ENCODE data around the gene TFF3. TPM values are rescaled to one million over a fixed set of nuclear protein-coding genes. Genes with fewer than 3 reads are reported as not detected.

TFF3 gene
- total and polyA plus RNA-seq, 9 donors = 1.1 to 17.0 (median 2.9) TPM

GRCh38 chr21:42313501-42313969, 1.7 kb downstream of the TFF3 start:
- Histone ChIP-seq H3K4me3 (ENCODE audit: low read length) (no peak overlapping the region), H3K27ac (ENCODE audit: low read length) (no peak overlapping the region), H3K9me3 (replicated peaks; ENCODE audit: control insufficient read depth, low read depth, low read length) (no peaks in the 10 kb centered on the region), H3K4me1 (ENCODE audit: control insufficient read depth, insufficient read depth, low read length) (peaks cover 59% of the 10 kb centered on the region), H3K27me3 (ENCODE audit: control insufficient read depth, insufficient read depth, low read length) (peaks cover 8% of the 10 kb centered on the region), H3K36me3 (ENCODE audit: control insufficient read depth, insufficient read depth, low read length) (no peaks in the 10 kb centered on the region)
- peak; percentile 64 for DNase-seq
- WGBS (ENCODE audit: insufficient coverage) = 49% methylated on average over 7 of the region's 13 CpGs

- no peaks in the 10 kb centered on the region for H3K9me3 ChIP-seq (replicated peaks; ENCODE audit: control insufficient read depth, low read depth, low read length)
- DNase-seq = no peak
- peaks cover 59% of the 10 kb centered on the region for H3K4me1 ChIP-seq (ENCODE audit: control insufficient read depth, insufficient read depth, low read length)
- H3K27ac ChIP-seq (ENCODE audit: low read length) = no peak overlapping the region
- 83% methylated on average over 15 of the region's 16 CpGs for whole genome bisulfite sequencing (ENCODE audit: insufficient coverage)
- no peaks in the 10 kb centered on the region for H3K36me3 ChIP-seq (ENCODE audit: control insufficient read depth, insufficient read depth, low read length)
- H3K27me3 ChIP-seq (ENCODE audit: control insufficient read depth, insufficient read depth, low read length) = peaks cover 8% of the 10 kb centered on the region
- H3K4me3 ChIP-seq (ENCODE audit: low read length) = no peak overlapping the region
Measured at GRCh38 chr21:42312626-42313104, 2.5 kb downstream of the TFF3 start.

DNA sequence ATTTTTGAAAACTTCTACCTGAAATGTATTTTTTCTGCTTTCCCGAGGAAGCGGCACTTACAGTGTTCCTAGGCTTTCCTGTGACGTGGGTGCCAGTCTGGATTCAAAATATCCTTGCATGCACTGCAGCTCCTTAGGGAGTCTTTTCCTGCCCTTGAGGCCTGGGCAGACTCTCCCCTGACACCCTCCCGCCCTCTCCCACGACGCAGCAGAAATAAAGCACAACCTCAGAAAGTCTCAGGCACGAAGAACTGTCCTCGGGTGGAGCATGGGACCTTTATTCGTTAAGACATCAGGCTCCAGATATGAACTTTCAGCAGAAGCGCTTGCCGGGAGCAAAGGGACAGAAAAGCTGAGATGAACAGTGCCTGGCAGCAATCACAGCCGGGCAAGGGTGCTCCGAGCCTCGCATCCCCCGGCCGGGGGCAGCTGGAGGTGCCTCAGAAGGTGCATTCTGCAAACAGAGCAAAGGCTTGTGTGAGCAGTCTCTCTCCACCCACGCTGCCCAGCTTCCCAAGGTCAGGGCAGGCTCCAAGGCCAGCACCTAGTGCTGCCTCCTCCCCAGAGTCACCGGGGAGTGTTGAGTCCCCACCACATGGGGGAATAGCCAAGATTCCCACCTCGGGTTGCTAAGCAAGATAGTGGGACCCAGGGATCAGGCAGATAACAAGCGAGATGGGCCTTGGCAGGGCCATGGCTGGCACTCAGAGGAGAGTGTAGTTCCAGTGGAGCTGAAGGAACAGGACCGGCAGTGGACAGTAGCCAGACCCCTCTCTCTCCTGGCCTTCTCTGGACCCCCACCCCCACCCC, 3.2 kb downstream of the TFF3 start:
- H3K9me3 ChIP-seq (replicated peaks; ENCODE audit: control insufficient read depth, low read depth, low read length) = no peaks in the 10 kb centered on the region
- H3K4me1 ChIP-seq (ENCODE audit: control insufficient read depth, insufficient read depth, low read length) = peaks cover 57% of the 10 kb centered on the region
- 80% methylated on average over 19 of the region's 21 CpGs for WGBS (ENCODE audit: insufficient coverage)
- no peak overlapping the region for H3K27ac ChIP-seq (ENCODE audit: low read length)
- no peaks in the 10 kb centered on the region for H3K36me3 ChIP-seq (ENCODE audit: control insufficient read depth, insufficient read depth, low read length)
- DNase-seq = no peak
- H3K27me3 ChIP-seq (ENCODE audit: control insufficient read depth, insufficient read depth, low read length) = peaks cover 8% of the 10 kb centered on the region
- no peak overlapping the region for H3K4me3 ChIP-seq (ENCODE audit: low read length)

DNA sequence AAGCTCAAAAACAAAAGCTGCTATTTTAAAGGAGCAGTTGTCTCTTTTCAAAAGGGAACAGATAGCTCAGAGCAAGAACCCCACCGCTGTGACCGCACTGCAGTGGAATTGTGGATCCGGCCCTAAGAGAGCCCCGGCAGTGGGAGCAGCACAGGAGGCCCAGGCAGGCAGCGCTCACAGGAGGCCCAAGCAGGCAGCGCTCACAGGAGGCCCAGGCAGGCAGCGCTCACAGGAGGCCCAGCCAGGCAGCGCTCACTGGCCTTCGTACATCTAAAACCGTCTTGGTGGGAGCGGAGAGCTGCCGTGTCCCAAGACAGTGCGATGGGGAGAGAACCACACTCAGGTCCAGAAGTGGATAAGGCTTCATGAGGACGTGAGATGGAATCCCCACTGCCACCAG, 4.0 kb downstream of the TFF3 start:
- DNase-seq = no peak
- H3K36me3 ChIP-seq (ENCODE audit: control insufficient read depth, insufficient read depth, low read length) = no peaks in the 10 kb centered on the region
- no peak overlapping the region for H3K4me3 ChIP-seq (ENCODE audit: low read length)
- peaks cover 9% of the 10 kb centered on the region for H3K27me3 ChIP-seq (ENCODE audit: control insufficient read depth, insufficient read depth, low read length)
- WGBS (ENCODE audit: insufficient coverage) = 75% methylated on average over 13 of the region's 14 CpGs
- peaks cover 61% of the 10 kb centered on the region for H3K4me1 ChIP-seq (ENCODE audit: control insufficient read depth, insufficient read depth, low read length)
- no peak overlapping the region for H3K27ac ChIP-seq (ENCODE audit: low read length)
- H3K9me3 ChIP-seq (replicated peaks; ENCODE audit: control insufficient read depth, low read depth, low read length) = no peaks in the 10 kb centered on the region

- DNase-seq = peak; percentile 64
- Histone ChIP-seq H3K4me3 (ENCODE audit: low read length) (no peak overlapping the region), H3K36me3 (ENCODE audit: control insufficient read depth, insufficient read depth, low read length) (no peaks in the 10 kb centered on the region), H3K27ac (ENCODE audit: low read length) (no peak overlapping the region), H3K27me3 (ENCODE audit: control insufficient read depth, insufficient read depth, low read length) (peaks cover 9% of the 10 kb centered on the region), H3K9me3 (replicated peaks; ENCODE audit: control insufficient read depth, low read depth, low read length) (no peaks in the 10 kb centered on the region), H3K4me1 (ENCODE audit: control insufficient read depth, insufficient read depth, low read length) (peaks cover 59% of the 10 kb centered on the region)
- 31% methylated on average over 10 of the region's 12 CpGs for WGBS (ENCODE audit: insufficient coverage)
Measured at GRCh38 chr21:42310411-42311001, 4.7 kb downstream of the TFF3 start.

DNA sequence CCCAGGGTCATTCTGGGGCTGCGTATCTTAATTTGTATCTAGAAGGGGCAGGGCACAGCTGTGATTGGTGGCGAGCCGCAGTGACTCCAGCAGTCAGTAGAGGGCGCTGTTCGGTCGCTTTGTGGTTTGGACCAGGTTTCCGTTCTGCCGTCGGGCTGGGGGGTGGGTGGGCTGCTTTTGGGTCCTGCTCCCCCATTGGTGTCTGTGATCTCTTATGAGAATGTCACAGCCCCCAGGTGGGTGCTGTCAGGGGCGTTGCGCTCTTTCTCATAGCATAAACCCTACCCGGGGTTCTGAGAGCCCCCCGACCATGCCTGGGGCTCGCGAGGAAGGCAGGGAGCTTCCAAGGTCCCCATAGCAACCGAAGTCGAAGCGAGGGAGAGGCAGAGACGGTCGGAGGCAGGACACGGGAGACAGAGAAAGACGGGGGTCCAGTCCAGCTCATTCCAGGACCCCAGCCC, 5.4 kb downstream of the TFF3 start:
- peaks cover 9% of the 10 kb centered on the region for H3K27me3 ChIP-seq (ENCODE audit: control insufficient read depth, insufficient read depth, low read length)
- peaks cover 54% of the 10 kb centered on the region for H3K4me1 ChIP-seq (ENCODE audit: control insufficient read depth, insufficient read depth, low read length)
- DNase-seq = peak; percentile 57

GRCh38 chr21:42308914-42309752, 6.1 kb downstream of the TFF3 start:
- DNase-seq = no peak
- H3K27ac ChIP-seq (ENCODE audit: low read length) = no peak overlapping the region
- no peak overlapping the region for H3K4me3 ChIP-seq (ENCODE audit: low read length)
- no peaks in the 10 kb centered on the region for H3K36me3 ChIP-seq (ENCODE audit: control insufficient read depth, insufficient read depth, low read length)
- H3K9me3 ChIP-seq (replicated peaks; ENCODE audit: control insufficient read depth, low read depth, low read length) = no peaks in the 10 kb centered on the region
- H3K4me1 ChIP-seq (ENCODE audit: control insufficient read depth, insufficient read depth, low read length) = peaks cover 54% of the 10 kb centered on the region
- WGBS (ENCODE audit: insufficient coverage) = 66% methylated on average over 17 of the region's 23 CpGs
- H3K27me3 ChIP-seq (ENCODE audit: control insufficient read depth, insufficient read depth, low read length) = peaks cover 9% of the 10 kb centered on the region

More for the DNA sequence above, 5.4 kb downstream of the TFF3 start:
- no peak overlapping the region for H3K27ac ChIP-seq (ENCODE audit: low read length)
- no peaks in the 10 kb centered on the region for H3K9me3 ChIP-seq (replicated peaks; ENCODE audit: control insufficient read depth, low read depth, low read length)
- no peaks in the 10 kb centered on the region for H3K36me3 ChIP-seq (ENCODE audit: control insufficient read depth, insufficient read depth, low read length)
- H3K4me3 ChIP-seq (ENCODE audit: low read length) = no peak overlapping the region
- WGBS (ENCODE audit: insufficient coverage) = 4% methylated on average over 12 of the region's 22 CpGs

- Histone ChIP-seq H3K36me3 (ENCODE audit: control insufficient read depth, insufficient read depth, low read length) (no peaks in the 10 kb centered on the region), H3K4me1 (ENCODE audit: control insufficient read depth, insufficient read depth, low read length) (peaks cover 47% of the 10 kb centered on the region), H3K9me3 (replicated peaks; ENCODE audit: control insufficient read depth, low read depth, low read length) (no peaks in the 10 kb centered on the region), H3K27me3 (ENCODE audit: control insufficient read depth, insufficient read depth, low read length) (peaks cover 9% of the 10 kb centered on the region), H3K27ac (ENCODE audit: low read length) (no peak overlapping the region), H3K4me3 (ENCODE audit: low read length) (no peak overlapping the region)
- peak; percentile 29 for DNase-seq
- WGBS (ENCODE audit: insufficient coverage) = 79% methylated on average over 7 of the region's 17 CpGs
Measured at GRCh38 chr21:42308161-42308913, 6.9 kb downstream of the TFF3 start.

DNA sequence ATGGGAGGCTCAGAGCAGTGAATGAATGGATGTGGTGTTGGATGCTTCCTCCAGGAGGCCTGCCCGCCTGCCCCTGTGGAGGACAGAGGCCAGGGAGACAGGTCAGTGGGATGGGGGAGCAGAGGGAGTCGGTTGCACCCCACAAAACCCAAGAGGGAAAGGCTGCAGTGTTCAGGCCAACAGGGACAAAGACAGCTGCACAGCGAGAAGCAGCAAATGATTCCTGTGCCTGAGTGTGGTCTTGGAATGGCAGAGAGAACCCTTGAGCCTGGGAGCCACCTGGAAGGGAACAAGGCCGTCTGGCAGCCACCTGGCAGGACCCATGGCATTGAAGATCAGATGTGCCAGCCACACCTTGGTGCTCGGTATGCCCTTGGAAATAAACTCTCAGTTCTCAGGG, 8.1 kb downstream of the TFF3 start:
- H3K36me3 ChIP-seq (ENCODE audit: control insufficient read depth, insufficient read depth, low read length) = no peaks in the 10 kb centered on the region
- peaks cover 9% of the 10 kb centered on the region for H3K27me3 ChIP-seq (ENCODE audit: control insufficient read depth, insufficient read depth, low read length)
- 54% methylated on average over 4 of the region's 5 CpGs for WGBS (ENCODE audit: insufficient coverage)
- H3K4me1 ChIP-seq (ENCODE audit: control insufficient read depth, insufficient read depth, low read length) = peaks cover 44% of the 10 kb centered on the region
- H3K27ac ChIP-seq (ENCODE audit: low read length) = no peak overlapping the region
- no peak for DNase-seq
- no peak overlapping the region for H3K4me3 ChIP-seq (ENCODE audit: low read length)
- H3K9me3 ChIP-seq (replicated peaks; ENCODE audit: control insufficient read depth, low read depth, low read length) = no peaks in the 10 kb centered on the region

Data from muscle of leg (tissue), 11 donors.